ENCODE data around the gene KAT2A. TPM values are rescaled to one million over a fixed set of nuclear protein-coding genes. Genes with fewer than 3 reads are reported as not detected.

KAT2A gene
- total RNA-seq, 1 donor from 2014 or later: 18.4 TPM

DNA sequence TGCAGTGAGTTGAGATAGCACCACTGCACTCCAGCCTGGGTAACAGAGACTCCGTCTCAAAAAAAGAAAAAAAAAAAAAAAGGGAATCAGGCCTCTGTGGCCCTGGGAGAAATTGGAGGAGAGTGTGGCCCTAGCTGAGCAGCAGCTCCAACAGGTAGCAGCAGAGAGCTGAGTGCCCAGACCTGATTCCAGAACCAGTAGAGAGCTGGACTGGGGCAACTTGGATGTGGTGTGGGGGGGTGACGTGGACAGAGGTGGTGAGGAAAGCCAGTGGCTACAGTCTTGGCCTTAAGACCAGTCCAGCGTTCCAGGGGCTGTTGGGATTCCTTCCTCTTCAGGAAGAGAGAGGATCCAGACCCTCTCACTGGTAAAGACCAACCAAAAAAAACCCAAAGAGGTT is 3.1 kb upstream of the KAT2A start:
- H3K36me3 ChIP-seq: peaks cover 4% of the 10 kb centered on the region
- TF ChIP-seq, protein P1, sequence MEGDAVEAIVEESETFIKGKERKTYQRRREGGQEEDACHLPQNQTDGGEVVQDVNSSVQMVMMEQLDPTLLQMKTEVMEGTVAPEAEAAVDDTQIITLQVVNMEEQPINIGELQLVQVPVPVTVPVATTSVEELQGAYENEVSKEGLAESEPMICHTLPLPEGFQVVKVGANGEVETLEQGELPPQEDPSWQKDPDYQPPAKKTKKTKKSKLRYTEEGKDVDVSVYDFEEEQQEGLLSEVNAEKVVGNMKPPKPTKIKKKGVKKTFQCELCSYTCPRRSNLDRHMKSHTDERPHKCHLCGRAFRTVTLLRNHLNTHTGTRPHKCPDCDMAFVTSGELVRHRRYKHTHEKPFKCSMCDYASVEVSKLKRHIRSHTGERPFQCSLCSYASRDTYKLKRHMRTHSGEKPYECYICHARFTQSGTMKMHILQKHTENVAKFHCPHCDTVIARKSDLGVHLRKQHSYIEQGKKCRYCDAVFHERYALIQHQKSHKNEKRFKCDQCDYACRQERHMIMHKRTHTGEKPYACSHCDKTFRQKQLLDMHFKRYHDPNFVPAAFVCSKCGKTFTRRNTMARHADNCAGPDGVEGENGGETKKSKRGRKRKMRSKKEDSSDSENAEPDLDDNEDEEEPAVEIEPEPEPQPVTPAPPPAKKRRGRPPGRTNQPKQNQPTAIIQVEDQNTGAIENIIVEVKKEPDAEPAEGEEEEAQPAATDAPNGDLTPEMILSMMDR (IDR thresholded peaks at IDR 0.05): no peak
- TF ChIP-seq EZH2phosphoT487 (IDR thresholded peaks at IDR 0.05): no peak
- no peak for TF ChIP-seq EZH2 (IDR thresholded peaks at IDR 0.05)
- no peak overlapping the region for H2AFZ ChIP-seq (replicated peaks)
- H3K4me1 ChIP-seq: peaks cover 16% of the 10 kb centered on the region
- peaks cover 25% of the 10 kb centered on the region for H3F3A ChIP-seq (ENCODE audit: low read depth)
- Mint-ChIP-seq H3K27me3 (ENCODE audit: insufficient read depth, low read depth) (peaks cover 4% of the 10 kb centered on the region), H3K9me3 (no peaks in the 10 kb centered on the region), H3K27ac (no peak overlapping the region), H3K36me3 (peaks cover 19% of the 10 kb centered on the region), H3K4me1 (peaks cover 9% of the 10 kb centered on the region), H3K4me3 (no peak overlapping the region)
- no peak overlapping the region for H3K4me3 ChIP-seq
- H3K79me2 ChIP-seq (ENCODE audit: low read depth): no peaks in the 10 kb centered on the region
- no peak for DNase-seq (ENCODE audit: low spot score)
- no peaks in the 10 kb centered on the region for H3K27me3 ChIP-seq
- H3K4me2 ChIP-seq: no peak overlapping the region
- H3K9me3 ChIP-seq (ENCODE audit: low read depth): no peaks in the 10 kb centered on the region
- no peaks in the 10 kb centered on the region for H4K20me1 ChIP-seq (ENCODE audit: low read depth)
- H3K9ac ChIP-seq: no peak overlapping the region
- H3K27ac ChIP-seq: no peak overlapping the region

DNA sequence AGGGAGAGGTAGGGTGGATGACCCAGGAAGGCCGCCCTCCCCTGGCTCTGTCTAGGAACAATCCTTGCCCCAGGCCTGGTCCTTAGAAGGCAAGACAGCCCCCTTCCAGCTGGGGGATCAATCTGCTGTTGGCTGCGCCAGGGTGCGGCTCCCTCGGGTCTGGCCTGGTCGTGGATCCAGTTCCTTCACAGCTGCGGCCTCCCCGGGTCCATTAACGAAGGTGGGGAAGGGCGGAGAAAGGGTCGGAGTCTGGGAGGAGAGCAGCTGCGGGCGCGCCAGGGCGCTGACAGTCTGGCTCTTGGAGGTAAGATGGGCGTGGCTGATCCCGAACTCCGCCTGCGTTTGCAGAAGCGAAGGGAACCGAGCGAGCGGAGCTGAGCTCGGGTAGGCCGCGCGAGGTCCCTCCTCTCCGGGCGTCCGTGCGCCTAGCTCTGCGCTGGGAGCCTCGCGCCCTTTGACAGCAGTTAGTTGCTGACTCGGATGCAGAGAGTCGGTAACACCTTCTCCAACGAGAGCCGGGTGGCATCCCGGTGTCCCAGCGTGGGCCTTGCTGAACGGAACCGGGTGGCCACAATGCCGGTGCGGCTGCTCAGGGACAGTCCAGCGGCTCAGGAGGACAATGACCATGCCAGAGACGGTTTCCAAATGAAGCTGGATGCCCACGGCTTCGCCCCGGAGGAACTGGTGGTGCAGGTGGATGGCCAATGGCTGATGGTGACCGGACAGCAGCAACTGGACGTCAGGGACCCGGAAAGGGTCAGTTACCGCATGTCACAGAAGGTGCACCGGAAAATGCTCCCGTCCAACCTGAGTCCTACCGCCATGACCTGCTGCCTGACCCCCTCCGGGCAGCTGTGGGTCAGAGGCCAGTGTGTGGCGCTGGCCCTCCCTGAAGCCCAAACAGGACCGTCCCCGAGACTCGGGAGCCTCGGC is 1.5 kb upstream of the KAT2A start, which contains the start of gene HSPB9:
Gene HSPB9, plus strand, starts transcription at position 434 of the 933 bp plus-strand sequence. Its CDS starts 47 bp downstream, at position 481.
- H3K9ac ChIP-seq: no peak within 1 kb of the TSS
- Mint-ChIP-seq H3K27ac (no peak within 1 kb of the TSS), H3K36me3 (peaks cover 13% of the 10 kb centered on the region), H3K27me3 (ENCODE audit: insufficient read depth, low read depth) (peaks cover 4% of the 10 kb centered on the region), H3K9me3 (no peaks in the 10 kb centered on the region), H3K4me3 (peak within 1 kb of the TSS; percentile 83), H3K4me1 (peaks cover 9% of the 10 kb centered on the region)
- H3K4me3 ChIP-seq: peak within 1 kb of the TSS; percentile 19
- H3K4me2 ChIP-seq: peak within 1 kb of the TSS; percentile 97
- peak; percentile 86 for DNase-seq (ENCODE audit: low spot score)
- no peaks in the 10 kb centered on the region for H3K79me2 ChIP-seq (ENCODE audit: low read depth)
- peaks cover 4% of the 10 kb centered on the region for H3K36me3 ChIP-seq
- H3K27ac ChIP-seq: no peak within 1 kb of the TSS
- peak within 1 kb of the TSS; percentile 68 for H2AFZ ChIP-seq (replicated peaks)
- peaks cover 25% of the 10 kb centered on the region for H3F3A ChIP-seq (ENCODE audit: low read depth)
- no peaks in the 10 kb centered on the region for H3K9me3 ChIP-seq (ENCODE audit: low read depth)
- no peaks in the 10 kb centered on the region for H3K27me3 ChIP-seq
- TF ChIP-seq, protein P1 (IDR thresholded peaks at IDR 0.05): no peak
- no peak for TF ChIP-seq EZH2 (IDR thresholded peaks at IDR 0.05)
- TF ChIP-seq EZH2phosphoT487 (IDR thresholded peaks at IDR 0.05): no peak
- H3K4me1 ChIP-seq: peaks cover 16% of the 10 kb centered on the region
- H4K20me1 ChIP-seq (ENCODE audit: low read depth): no peaks in the 10 kb centered on the region

DNA sequence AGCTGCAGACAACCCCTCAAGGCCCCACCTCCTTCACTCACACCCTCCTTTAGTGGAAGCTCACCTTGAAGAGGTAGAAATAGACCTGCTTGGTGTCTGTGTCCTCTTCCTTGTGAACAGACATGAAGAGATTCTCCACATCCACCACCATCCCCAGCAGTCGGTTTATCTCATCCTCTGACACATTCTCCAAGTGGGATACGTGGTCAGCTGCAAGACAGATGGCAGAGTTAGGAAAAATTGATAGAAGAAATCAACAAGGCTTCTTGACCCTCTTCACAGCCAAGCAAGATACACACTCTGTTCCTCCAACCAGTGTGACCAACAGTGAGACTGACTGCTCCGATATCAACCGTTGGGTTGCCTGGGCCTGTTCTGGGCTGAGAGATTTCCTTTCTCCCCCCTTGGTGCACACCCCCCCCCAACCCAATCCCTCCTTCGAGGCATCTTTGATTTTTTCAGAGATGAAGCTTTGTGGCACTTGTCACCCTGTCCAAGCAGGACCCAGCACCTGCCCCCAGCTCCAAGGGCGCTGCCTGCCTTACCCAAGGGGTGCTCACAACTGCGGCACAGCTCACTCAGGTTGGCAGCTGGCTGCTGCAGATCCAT is 902 bp downstream of the KAT2A start:
- H3K27ac Mint-ChIP-seq: no peak overlapping the region

More for the DNA sequence above, 902 bp downstream of the KAT2A start:
- Mint-ChIP-seq H3K4me3 (peak overlapping the region; percentile 83), H3K9me3 (no peaks in the 10 kb centered on the region), H3K4me1 (peaks cover 12% of the 10 kb centered on the region), H3K36me3 (peaks cover 7% of the 10 kb centered on the region), H3K27me3 (ENCODE audit: insufficient read depth, low read depth) (peaks cover 5% of the 10 kb centered on the region)
- H3F3A ChIP-seq (ENCODE audit: low read depth): peaks cover 25% of the 10 kb centered on the region
- H3K36me3 ChIP-seq: no peaks in the 10 kb centered on the region
- H3K79me2 ChIP-seq (ENCODE audit: low read depth): no peaks in the 10 kb centered on the region
- H3K9me3 ChIP-seq (ENCODE audit: low read depth): no peaks in the 10 kb centered on the region
- no peak overlapping the region for H2AFZ ChIP-seq (replicated peaks)
- no peaks in the 10 kb centered on the region for H3K27me3 ChIP-seq
- H3K4me1 ChIP-seq: peaks cover 16% of the 10 kb centered on the region
- no peak for DNase-seq (ENCODE audit: low spot score)
- H4K20me1 ChIP-seq (ENCODE audit: low read depth): no peaks in the 10 kb centered on the region
- peak overlapping the region; percentile 97 for H3K4me2 ChIP-seq
- H3K4me3 ChIP-seq: peak overlapping the region; percentile 97
- TF ChIP-seq EZH2 (IDR thresholded peaks at IDR 0.05) (no peak), EZH2phosphoT487 (IDR thresholded peaks at IDR 0.05) (no peak)
- TF ChIP-seq, protein P1 (IDR thresholded peaks at IDR 0.05): no peak
- no peak overlapping the region for H3K9ac ChIP-seq
- H3K27ac ChIP-seq: no peak overlapping the region

Measured in neural progenitor cell (in vitro differentiated cells).